CD4-positive, alpha-beta T cell treated with Interferon gamma for 1 hour (primary cell): ENCODE data around the gene BUD23.
"Not testable (repeated sequence)": the region's sequence is repeated elsewhere in the genome, so short reads cannot be mapped to it uniquely, and the experiment has no call there.

Experiments used
- DNase-seq: peaks from one replicate; pipeline ENCODE4 v3.0.0-alpha.2; 2020

Gene BUD23, protein sequence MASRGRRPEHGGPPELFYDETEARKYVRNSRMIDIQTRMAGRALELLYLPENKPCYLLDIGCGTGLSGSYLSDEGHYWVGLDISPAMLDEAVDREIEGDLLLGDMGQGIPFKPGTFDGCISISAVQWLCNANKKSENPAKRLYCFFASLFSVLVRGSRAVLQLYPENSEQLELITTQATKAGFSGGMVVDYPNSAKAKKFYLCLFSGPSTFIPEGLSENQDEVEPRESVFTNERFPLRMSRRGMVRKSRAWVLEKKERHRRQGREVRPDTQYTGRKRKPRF

GRCh38 chr7:73683056-73683787 lies at the start of gene BUD23, which contains the start of gene DNAJC30:
Gene BUD23 (plus strand): TSS chr7:73683597. CDS start chr7:73683626, 29 bp downstream.
Gene DNAJC30 (minus strand): TSS chr7:73683453. CDS start chr7:73683423, 30 bp downstream.
- peak; percentile 95 for DNase-seq

DNA sequence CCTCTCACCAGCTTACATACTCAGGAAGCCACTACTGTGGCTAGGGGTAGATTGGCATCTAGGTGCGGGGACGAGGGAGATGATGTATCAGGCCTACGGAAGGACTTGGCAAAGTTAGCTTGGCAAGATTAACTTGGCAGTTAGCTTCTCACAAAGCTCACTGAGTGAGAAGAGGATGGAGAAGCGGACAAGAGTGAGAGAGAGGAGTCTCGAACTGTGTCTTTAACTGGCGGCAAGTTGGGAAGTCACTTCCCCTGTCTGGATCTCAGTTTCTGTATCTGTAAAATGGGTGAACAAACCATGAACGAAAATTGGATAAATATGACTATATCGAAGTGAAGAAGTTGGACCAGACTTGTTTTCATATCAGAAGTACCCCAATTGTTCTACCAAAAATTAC lies 49.6 kb upstream of the BUD23 start:
- no peak for DNase-seq

DNA sequence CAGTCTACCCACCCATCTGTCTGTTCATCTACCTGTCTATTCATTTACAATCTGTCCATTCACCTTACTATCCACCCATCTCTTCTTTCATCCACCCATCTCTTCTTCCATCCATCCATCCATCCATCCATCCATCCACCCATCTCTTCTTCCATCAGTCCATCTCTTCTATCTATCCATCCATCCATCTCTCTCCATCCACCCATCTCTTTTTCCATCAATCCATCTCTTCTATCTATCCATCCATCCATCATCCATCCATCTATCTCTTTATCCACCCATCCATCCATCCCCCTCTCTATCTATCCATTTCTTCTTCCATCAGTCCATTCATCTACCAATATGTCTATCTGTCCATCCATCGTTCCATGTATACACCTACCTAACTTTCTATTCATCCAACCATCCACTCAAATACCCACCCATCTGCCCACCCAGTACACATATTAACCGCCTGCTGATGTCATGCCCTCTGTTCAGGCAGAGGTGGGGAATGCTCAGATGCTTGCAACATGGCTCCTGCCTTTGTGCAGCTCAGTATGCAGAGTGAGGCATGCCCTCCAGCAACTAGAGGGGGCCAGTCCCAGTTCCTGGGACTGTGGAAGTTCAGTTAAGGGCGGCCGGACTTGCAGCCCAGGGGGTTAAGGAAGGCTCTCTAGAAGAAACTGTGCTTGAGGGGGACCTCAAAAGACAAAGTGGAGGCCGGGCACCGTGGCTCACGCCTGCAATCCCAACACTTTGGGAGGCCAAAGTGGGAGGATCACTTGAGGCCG lies 47.8 kb upstream of the BUD23 start:
- no peak for DNase-seq

DNA sequence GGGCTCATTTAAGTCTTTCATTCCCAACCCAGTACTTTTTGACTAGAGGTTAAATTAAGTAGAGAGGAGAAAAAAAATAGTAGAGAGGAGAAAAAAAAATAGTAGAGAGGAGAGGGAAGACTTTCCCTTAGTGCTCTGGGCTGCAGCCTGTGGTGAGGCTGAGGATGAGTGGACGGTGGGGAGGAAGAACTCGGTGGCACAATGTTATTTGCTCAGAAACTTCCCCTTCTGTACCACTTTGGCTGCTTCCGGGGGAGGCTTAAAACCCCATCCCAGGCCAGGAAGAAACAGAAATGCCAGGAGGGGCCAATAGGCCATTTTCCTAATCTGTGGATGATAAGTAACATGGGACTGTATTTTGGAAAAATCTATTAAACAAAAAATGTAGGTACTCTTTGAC lies 44.5 kb upstream of the BUD23 start:
- DNase-seq: no peak

DNA sequence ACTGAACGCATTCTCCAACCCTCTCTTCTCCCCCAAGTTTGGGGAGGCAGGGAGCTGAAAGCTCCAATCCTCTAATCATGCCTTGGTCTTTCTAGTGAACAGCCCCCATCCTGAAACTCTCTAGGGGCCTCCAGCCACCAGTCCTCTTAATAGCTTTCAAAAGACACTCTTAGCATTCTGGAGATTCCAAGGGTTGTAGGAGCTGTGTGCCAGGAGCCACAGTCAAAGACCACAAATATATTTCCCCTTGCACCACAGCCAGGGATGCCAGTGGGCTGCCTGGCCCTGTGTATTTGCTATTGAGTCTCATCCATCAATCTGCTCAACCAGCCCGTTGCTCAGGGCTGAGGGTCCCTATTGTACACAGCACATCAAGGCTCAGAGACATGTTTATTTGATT lies 40.6 kb upstream of the BUD23 start:
- DNase-seq: no peak

- no peak for DNase-seq
Observed at GRCh38 chr7:73644688-73645286, 38.6 kb upstream of the BUD23 start.

- DNase-seq: no peak
Observed at GRCh38 chr7:73645643-73646174, 37.7 kb upstream of the BUD23 start.

DNA sequence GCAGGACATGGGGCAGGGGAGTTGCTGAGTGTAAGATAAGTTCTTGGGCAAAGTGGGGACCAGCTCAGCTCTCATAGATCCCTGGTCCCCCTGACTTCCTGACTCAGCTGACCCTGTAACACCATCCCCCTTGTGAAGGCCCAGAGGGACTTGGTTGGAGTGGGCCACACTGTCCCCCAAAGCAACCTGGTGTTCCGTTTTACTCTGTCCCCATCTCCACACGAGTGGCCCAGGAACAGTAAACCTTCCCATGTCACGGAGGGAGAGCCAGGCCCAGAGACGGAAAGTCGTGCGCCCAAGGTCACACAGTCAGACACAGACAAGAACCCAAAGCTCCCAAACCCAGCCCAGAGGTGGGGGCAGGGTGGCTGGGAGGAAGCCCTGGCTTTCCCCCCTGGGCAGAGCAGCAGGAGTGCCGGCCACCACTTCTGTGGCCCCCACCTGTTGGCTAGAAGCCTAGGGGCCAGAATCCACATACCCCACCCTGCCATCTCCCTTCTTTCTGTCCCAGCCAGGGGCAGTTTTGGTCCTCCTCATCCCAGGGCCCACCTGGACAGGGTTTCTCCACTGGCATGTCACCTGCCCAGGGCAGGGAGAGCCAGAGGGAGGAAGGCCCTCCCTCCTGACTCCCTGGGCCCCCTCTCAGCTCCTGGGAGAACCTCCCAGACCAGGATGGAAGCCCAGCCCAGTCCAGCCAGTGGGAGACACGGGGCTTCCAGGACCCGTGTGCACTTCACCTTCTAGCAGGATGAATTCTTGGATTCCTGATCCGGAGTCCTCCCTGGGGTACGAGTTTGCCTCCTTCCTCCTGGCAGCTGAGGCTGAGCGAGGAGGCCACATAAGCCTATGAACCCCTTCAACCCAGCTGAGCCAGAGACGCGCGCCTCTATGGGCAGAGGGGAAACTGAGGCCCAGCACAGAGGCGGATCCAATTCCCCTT lies 36.3 kb upstream of the BUD23 start:
- no peak for DNase-seq

DNA sequence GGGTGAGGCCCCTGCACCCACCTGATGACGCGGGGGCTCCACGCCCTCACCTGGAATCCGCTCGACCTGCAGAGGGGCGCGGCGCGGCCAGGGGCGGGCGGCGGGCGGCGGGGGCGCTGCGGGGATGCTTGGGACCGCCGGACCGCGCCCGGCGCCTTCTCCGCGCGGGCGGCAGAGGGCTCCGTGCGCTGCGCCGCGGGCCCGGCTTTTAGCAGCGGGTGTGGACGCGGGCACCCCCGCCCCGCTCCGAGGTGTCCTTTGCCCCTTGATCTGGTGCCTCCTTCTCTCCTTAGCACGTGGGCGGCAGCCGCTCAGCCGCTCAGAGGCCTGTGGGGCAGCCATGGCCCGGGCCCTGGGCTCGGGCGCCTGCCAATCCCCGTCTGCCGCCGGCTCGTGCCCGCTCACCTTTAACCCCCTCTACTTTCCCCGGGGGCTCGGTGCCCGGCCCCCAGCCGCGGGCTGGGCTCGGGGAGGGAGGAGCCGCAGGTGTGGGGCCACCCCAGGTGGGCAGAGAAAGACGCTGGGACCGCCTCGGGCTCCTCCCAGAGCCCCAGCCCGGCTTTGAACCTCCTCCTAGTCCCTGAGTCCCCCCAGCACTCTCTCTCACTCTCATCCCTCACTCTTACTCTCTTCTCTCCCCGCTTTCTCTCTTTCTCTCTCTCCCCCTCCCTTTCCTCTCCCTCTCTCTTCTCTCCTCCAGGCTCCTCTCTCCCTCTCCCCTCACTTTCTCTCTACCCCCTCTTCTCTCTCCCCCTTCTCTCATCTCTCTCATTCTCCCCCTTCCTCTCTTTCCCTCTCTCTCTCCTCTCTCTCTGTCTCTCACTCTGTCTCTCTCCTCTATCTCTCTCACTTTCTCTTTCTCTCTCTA lies 35.4 kb upstream of the BUD23 start:
- DNase-seq: peak; percentile 22

DNA sequence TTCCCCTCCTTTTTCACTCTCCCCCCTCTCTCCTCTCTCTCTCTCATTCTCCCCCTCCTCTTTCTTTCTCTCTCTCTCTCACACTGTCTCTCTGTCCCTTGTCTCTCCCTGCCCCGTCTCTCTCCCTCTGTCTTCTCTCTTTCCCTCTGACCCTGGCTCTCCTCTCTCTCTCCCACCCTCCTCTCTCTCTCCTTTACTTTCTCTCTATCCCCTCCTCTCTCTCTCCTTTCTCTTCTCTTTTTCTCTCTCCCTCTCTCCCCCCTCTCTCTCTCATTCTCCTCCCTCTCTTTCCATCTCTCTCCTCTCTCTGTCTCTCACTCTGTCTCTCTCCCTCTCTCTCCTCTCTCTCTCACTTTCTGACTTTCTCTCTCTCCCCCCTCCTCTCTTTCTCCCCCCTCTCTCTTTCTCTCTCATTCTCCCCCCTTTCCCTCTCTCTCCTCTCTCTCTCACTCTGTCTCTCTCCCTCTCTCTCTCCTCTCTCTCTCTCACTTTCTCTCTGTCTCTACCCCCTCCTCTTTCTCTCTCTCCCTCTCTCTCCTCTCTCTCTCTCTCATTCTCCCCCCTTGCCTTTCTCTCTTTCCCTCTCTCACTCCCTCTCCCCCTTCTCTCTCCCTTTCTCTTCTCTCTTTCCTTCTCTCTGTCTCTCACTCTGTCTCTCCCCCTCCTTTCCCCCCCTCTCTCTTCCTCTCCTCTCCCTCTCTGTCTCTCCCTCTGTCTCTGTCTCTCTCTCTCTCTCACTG lies 34.6 kb upstream of the BUD23 start:
- DNase-seq: no peak

GRCh38 chr7:73649576-73649975 lies 33.8 kb upstream of the BUD23 start:
- no peak for DNase-seq

DNA sequence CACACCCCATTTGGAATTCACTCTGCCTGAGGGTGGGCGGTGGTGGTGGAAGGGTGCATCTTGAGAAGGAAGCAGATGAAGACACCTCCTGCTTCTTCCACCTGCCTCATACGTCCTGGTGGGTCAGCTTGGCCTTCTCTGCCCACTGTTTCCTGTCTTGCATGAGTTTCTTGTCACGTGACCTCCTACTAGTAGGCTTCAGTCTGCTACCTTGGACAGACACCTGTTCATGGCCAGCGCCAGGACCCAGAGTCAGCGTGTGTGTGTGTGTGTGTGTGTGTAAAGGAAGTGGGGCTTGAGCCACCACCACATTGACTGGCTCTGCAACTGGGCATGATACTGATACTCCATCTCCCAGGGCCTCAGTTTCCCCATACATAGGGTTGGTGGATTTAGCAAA lies 32.9 kb upstream of the BUD23 start:
- no peak for DNase-seq

DNA sequence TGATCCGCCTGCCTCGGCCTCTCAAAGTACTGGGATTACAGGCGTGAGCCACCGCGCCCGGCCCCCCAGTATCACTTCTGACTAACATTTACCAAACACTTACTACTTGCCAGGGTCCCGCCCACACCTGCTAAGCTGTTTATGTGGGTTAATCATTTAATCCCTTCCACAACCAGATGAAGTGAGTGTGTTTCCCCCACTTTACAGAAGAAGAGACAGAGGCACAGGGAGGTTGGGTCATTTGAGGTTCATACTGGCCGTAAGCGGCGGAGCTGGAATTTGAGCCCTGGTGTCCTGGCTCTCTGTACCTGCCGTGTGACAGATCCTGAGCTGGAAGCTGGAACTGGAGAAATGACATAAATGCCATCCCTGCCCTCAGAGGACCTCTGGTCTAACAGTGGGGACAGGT lies 30.9 kb upstream of the BUD23 start:
- DNase-seq: no peak

- not testable (repeated sequence) for DNase-seq
Observed at GRCh38 chr7:73655309-73655708, 28.1 kb upstream of the BUD23 start.

GRCh38 chr7:73659983-73660382 lies 23.4 kb upstream of the BUD23 start:
- DNase-seq: no peak

DNA sequence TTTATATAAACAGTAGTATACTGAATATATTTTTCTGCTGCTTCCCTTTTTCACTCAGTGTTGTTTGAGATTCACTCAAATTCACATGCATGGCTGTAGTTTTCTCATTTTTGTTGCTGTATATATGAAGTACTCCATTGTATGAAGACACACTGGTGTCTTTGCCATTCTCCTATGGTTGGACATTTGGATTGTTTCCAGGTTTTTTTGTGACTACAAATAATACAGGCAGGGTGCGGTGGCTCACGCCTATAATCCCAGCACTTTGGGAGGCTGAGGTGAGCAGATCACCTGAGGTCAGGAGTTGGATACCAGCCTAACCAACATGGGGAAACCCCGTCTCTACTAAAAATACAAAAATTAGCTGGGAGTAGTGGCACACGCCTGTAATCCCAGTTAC lies 22.8 kb upstream of the BUD23 start:
- not testable (repeated sequence) for DNase-seq

DNA sequence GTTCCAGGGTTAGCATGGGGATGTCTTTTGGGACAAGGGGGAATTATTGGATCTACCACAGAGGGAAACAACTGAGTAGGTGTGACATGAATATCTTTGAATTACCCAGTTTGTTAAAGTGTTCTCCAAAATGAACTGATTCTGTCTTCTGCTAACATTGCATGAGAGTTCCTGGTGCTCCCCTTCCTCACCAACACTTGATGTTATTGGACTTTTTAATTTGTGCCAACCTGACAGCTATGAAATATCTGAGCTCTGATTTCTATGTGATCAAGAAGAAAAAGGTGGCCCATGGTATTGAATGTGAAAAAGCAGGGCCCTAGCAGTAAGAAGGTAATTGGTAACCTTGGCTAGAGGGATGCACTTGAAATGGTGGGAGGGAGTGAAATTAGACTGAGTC lies 20.4 kb upstream of the BUD23 start:
- no peak for DNase-seq

DNA sequence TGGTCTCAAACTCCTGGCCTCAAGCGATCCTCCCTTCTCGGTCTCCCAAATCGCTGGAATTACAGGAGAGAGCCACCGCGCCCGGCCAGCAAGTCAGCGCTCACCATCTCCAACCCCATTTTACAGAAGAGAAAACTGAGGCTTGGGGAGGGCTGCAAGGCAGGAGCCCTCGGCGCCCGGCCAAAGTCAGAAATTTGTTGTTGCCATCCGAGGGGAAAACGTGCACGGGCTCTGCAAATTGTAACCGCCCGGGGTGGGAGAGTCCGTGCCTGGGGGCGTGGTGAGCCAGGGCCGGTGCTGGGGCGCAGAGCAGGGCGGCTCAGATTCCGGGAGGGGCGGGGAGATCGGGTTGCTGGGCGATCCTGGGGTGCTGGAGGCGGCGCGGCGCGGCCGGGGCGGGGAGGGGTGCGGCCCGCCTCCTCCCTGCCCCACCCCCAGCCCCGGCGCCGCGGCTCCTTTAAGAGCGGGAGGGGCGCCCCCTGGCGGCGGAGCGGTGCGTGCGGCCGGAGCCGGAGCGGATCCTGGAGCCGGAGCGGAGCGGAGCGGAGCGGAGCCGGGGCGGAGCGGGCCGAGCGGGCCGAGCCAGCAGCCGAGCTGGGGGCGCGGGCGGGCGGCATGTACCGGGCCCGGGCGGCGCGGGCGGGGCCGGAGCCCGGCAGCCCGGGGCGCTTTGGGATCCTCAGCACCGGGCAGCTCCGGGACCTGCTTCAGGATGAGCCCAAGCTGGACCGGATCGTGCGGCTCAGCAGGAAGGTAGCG lies 15.9 kb upstream of the BUD23 start, which contains the start of gene VPS37D:
TSS of gene VPS37D (plus strand) at position 488 of the 759 bp plus-strand sequence. CDS start at position 616, 128 bp downstream.
- peak; percentile 90 for DNase-seq
